NCI-H128 (cell line): ENCODE measurements around the gene CTSF.
"Not testable (repeated sequence)": the region's sequence is repeated elsewhere in the genome, so short reads cannot be mapped to it uniquely, and the experiment has no call there.

ENCODE experiments used
- DNase-seq: peaks from one replicate; lab custom pipeline; 2025; ENCODE audit not compliant: unreplicated experiment; lab: John Stamatoyannopoulos, UW

Gene CTSF

DNA sequence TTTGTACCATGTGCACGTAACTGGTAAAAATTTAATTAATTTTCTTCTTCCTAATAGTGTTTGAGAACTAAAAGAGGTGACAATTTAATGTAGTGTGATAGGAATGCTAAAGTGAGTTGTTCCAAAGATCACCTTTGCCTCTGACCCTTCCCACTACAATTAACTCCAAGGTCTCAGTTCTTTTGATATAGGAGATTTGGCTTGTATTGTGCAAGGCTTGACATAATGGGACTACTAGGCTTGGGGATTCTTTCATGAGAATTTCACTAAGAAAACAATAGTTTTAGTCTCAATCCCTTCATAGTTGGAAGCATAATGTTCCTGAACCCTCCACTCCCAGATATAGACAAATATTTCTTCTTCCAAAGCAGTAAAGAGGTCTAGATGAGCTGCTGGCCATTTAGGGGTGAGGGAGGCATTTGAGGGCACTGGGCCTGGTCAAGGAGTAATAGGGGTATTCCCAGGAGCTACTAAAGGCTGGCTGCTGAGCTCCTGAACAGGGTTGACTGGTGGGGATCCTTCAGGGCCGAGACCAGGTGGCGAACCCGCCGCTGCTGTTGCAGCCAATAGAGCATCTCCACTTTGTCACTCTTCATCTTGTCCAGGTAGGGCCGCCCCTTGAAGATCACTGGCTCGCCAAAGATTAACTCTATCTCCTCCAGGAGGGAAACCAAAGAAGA is 21.7 kb upstream of the CTSF start:
- DNase-seq, result no peak

DNA sequence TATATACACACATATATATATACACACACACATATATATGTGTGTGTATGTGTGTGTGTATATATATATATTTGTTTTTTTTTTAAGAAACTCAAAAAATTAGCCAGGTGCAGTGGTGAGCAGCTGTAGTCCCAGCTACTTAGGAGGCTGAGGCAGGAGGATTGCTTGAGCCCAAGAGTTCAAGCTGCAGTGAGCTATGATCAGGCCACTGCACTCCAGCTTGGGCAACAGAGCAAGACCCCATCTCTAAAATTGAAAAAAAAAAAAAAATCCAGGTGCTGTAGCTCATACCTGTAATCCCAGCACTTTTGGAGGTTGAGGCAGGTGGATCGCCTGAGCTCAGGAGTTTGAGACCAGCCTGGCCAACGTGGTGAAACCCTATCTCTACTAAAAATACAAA is 20.9 kb upstream of the CTSF start:
- DNase-seq, result not testable (repeated sequence)

DNA sequence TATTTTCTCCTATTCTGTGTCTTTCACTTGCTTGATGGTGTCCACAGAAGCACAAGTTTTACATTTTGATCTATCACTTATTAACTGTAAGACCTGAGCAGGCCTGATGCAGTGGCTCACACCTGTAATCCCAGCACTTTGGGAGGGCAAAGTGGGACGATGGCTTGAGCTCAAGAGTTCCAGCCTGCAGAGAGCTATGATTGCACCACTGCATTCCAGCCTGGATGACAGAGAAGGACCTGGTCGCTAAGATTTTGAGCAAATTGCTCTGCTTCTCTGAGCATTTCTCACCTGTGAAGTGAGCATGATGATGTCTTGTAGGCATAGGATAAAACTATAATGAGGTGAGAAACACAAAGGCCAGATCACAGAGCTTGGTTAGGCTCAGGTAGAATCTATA is 17.7 kb upstream of the CTSF start:
- DNase-seq, result no peak

DNA sequence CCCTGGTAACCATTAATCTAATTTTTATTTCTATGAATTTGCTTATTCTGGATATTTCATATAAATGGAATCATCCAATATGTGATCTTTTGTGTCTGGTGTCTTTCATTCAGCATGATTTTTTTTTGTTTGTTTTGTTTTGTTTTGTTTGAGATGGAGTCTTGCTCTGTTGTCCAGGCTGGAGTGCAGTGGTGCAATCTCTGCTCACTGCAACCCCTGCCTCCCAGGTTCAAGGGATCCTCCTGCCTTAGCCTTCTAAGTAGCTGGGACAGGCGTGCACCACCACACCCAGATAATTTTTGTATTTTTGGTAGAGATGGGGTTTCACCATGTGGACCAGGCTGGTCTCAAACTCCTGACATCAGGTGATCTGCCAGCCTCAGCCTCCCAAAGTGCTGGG is 17.0 kb upstream of the CTSF start:
- not testable (repeated sequence) for DNase-seq

DNA sequence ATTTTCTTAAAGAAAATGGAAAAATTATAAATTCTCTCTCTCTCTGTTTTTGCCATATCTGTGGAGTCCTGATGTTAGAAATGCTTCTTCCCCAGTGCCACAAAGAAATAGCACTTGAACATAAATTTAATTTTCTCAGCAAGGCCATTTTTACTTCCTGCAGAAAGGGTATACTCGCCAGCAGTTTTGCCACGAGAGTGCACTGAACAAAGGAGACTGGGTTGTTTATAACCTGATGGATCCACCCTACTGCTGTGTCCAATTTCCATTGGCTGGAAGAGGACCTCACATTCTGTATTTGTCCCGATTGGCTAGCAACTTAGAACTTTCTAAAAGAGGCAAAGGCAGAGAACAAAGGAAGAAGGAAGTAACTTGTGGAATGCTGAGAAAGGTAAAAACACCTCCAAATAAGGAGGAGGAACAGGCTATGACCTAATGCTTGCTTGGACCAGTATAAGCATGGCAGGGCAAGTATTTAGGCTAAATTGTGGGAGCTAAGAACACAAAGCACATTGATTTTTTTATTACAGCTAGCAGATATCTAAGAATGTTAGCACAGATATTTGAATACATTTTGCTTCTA is 14.2 kb upstream of the CTSF start:
- not testable (repeated sequence) for DNase-seq

DNA sequence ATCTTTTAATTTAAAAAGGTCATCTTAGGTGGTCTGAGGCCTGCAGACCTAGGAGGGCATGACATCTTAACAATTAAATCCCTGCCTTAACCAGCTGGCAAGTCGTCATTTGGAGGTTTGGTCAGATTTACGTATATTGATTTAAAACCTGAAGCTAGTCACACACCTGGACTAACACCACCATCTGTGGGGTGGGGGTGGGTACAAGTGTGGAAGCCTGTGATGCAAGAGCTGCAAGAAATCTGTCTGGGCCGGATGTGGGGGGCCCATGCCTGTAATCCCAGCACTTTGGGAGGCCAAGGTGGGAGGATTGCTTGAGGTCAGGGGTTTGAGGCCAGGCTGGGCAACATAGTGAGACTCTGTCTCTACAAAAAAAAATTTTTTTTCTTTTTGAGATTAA is 12.9 kb upstream of the CTSF start:
- DNase-seq, result no peak

DNA sequence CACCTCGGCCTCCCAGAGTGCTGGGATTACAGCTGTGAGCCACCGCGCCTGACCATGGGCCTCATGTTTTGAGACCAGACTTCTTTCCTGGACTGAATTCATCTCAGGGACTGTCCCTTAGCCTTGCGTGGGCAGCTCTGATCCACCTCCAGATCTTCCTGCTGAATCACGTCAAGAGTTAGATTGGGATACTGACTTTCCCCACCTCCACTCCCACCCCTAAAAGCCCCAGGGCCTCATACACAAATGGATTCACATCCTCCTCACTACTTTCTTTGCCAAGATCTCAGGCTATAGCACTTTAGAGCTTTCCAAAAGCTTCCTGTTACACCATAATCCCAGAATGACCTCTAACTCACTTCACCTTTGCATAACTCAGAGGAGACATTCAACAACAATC is 12.4 kb upstream of the CTSF start:
- no peak for DNase-seq

DNA sequence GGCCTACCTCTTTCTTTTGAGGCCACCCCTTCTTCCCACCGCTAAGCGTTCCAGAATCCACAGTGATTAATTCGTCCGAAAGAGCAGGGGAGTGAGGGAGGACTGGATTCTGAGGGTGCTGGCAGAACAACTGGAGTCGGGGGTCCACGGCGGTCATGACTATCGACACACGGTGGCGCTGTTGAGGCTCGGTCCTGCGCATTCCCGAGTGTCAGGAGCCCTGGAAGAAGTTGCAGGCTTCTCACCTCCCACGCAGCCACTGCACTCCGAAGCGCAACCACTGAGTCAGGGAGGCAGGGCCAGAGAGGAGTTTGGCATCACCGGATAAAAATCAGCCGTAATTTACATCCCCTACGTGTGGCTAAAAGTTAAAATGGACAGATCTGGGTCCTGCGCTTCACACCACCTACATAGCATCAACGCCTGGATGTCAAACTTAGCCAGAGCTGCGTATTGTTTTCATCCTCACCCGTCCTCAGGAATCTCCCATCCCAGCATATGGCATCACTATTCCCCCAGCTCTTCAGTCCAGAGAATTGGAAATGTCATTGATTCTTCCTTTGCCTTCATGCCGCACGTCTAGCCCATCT is 10.7 kb upstream of the CTSF start:
- peak; percentile 35 for DNase-seq

DNA sequence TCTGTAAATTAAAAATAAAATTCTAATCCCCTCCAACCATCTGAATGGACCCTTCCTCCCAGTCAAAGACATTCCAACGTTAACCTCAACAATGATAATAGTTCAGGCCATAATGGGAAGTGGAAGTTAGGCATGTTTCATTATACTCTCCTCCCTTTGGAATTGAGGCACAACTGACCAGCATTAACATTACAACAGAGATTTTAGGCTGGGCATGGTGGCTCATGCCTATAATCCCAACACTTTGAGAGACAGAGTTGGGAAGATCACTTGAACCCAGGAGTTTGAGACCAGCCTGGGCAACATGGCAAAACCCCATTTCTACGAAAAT is 2.4 kb upstream of the CTSF start:
- no peak for DNase-seq

DNA sequence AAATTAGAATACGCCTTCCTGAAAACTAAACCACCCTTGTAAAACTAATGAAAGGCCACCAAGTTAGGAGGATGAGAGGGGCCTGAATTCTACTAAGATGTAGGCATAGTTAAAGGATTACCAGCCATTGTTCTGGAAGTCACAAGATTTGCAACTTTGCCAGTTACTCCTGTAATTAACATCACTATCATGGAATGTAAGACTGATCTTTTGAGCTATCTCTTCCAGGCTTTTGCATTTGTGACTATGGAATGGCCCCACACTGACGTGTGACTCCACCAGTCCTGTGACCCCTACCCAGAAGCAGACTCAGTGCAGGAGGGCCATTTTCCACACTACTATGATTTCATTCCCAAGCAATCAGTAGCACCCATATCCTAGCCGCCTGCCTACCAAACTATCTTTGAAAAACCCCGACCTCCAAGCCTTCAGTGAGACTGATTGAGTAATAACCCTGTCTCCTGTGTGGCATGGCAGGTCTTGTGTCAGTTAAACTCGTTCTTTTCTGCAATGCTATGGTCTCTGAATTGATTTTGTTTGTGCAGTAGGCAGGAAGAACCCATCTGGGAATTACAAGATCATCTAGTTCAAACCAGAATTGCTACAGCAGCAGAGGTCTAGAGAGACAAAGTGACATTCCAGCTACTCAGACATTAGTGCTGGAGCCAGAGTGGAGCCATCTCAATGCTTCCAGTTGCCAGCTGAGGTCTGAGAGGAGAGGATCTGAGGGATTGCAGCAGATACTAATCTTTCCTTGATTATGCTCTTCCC is 1.9 kb upstream of the CTSF start:
- DNase-seq, result no peak

DNA sequence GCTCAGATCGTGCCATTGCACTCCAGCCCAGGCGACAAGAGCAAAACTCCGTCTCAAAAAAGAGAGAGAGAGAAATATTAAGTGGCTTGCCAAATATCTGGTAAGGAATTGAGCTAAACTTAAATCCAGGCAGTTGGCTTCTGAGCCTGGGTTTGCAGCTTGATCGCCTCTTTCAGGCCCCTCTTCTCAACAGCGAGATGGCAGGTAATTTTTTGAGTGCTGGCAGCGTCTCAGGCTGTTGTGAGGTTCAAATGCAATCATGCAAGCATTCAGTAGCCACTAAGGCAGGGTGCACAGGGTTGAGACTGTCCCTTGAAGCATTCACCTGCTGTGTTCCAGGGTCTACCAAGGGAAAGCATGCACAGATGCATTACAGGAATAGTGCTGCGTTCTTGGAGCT is 670 bp upstream of the CTSF start:
- no peak for DNase-seq

DNA sequence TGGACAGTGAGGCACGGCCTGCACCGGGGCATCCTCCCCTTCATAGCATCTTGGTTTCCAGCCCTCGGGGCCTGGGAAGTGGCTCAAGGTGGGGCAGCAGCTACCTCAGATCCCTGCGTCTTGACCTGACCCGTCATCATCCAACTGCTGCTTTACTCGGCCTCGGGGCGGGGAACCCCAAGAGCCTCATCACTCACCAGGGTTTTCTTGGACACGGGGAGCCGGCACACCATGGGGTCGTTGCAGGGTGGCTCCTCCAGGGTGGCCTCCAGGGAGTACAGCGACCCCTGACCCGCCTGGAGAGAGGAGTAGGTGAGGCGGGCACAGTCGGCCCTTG is 651 bp downstream of the CTSF start:
- DNase-seq, result no peak

DNA sequence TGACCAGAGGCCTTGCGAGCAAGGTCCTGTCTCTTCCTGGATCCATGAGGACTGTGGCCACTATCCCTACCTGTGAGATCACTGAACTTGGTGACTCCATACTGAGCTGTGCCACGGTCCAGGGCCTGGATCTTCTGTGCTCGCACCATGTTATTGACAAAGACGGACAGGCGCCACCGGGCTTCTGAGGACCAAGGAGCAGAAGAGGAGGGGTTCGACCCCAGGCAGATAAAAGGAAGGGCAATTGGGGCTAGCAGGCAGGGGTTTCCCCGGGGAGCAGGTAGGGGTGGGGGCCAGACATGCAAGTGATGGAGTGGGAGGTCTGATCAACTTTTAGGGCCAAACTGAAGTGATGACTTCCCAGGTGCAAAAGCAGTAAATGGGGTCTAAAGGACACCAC is 2.2 kb downstream of the CTSF start:
- no peak for DNase-seq

DNA sequence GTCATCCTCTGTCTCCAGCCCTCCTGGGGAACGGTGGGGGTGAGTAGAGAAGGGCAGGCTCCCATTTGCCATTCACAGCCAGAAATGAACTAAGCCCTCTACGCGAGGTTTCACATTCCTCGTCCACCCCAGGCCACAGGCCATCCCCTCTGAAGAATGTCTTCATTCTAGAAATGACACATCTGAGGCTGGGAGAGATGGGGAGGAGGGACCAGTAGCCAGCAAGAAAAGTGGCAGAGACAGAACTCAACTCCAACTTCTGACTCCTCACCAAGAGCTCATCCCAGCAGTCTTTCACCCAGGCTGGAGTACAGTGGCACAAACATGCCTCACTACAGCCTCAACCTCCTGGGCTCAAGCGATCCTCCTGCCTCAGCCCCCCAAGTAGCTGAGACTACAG is 3.4 kb downstream of the CTSF start:
- DNase-seq, result no peak

DNA sequence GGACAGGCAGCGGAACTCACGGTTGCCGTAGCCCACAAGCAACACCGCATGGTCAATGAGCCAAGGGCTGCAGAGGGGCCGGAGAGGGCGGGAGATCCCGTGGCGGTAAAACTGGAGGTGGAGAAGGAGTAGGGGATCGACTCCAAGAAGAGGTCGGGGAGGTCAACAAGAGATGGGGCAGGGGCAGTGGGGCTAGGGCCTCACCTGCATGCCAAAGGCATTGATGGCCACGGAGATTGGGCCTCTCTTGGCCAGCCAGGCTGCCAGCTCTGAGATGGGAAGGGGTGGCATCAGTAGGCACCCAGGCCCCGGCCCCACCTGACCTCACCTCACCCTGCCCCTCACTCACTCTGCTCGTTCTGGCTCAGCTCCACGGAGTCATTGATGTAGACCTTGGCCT is 3.9 kb downstream of the CTSF start:
- no peak for DNase-seq

DNA sequence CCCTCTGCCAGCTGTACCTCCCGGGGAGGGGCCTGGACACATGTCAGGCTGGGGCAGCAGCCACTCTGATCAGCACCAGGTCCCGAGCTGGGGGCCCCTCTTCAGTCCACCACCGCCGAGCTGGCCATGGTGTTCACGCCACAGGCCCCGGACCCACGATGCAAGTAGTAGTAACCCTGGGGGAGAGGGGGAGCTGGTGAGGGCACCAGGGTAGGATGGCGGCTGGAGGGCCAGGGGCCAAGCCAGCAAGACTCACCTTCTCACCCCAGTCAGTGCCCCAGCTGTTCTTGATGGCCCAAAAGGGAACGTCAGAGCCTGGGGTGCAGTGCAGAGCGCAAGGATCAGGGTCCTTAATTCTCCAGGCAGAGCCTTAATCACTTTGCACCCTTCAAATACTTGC is 4.6 kb downstream of the CTSF start:
- DNase-seq, result no peak

DNA sequence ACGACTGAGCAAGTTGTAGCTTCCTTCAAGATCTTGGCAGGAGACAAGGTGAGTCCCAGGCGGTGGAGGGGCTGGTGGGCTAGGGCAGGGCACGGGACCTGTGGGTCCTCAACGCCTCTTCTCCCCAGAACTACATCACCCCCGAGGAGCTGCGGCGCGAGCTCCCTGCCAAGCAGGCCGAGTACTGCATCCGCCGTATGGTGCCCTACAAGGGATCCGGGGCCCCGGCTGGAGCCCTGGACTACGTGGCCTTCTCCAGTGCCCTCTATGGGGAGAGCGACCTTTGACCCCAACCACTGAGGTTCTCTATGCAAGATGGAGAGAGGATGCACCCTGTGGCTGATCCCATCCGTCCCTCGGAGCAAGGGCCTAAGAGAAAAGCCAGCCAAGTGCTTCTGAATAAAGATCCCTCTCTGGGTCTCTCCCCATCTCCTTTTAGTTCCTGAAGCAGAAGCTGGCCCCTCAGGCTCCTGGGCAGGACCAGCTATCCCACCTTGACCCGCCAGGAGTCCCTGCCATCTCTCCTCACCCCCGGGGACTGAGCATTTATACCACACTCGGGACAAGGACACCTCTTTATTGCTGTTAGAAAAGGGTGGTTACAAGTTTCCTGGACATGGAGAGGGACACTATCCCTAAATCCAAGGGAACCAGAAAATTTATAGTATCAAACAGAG is 5.4 kb downstream of the CTSF start:
- DNase-seq, result no peak

DNA sequence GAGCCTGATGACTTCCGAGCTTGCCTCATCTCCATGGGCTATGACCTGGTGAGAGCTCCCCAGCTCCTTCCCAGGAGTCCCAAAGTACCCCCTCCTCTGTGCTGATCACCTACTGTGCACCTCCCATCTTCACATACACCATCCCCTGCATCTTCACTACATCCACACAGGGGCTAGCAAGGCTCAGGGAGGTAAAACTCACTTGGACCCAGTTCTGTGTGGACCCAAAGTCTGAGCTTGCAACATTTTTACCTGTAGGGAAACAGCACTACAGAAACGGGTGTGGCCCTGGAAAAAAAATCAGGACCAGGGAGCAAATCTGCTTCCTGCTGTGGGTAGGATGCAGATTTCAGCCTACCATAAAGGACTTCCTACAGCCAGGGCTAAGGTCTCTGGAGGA is 6.1 kb downstream of the CTSF start:
- DNase-seq, result no peak

DNA sequence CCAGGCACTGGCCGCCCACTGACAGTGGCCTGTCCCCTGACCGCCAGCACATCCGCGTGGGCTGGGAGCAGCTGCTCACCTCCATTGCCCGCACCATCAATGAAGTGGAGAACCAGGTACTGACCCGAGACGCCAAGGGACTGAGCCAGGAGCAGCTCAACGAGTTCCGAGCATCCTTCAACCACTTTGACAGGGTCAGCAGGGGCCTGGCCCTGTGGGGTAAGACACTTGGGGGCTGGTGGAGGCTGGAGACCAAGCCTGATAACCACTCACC is 6.5 kb downstream of the CTSF start:
- no peak for DNase-seq

DNA sequence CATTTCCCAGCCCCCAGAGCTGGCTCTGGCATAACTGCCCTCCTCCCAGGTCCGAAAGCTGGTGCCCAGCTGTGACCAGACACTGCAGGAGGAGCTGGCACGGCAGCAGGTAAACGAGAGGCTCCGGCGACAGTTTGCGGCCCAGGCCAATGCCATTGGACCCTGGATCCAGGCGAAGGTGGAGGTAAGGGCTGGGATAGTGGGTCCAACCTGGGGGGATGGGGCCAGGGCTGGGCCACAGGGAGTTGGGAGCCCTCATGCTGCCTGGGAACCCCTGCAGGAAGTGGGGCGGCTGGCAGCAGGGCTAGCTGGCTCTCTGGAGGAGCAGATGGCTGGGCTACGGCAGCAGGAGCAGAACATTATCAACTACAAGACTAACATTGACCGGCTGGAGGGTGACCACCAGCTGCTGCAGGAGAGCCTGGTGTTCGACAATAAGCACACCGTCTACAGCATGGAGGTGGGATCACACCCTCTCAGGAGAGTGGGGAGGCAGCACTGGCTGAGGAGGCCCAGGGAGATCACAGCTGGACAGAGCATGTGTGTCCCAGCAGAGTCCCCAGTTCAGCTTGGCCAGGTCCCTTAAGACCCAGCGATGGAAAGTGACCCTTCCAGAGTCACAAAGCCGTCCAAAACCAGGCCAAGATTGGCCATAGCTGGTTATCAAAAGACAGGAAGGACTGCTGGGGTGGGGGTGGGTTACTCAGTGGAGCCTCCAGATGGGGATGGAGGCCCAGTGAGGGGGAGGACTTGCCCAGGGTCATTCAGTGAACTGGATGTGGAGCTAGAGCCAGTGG is 7.0 kb downstream of the CTSF start:
- DNase-seq, result no peak
